Testis (tissue), 2 donors: ENCODE results near the gene FXYD7.

Experiments used
- POLR2A ChIP-seq: fragments of 450-650 bp; IDR thresholded peaks from one replicate; pipeline ENCODE4 v1.6.1; 2017; ENCODE audit warnings: antibody characterized with exemption, mild to moderate bottlenecking, moderate library complexity
- TF ChIP-seq, protein P1 (sequence below), 3 experiments: fragments of 450-650 bp in 2 of 3; fragments of 200-600 bp in 1 of 3; sonication (generic) in 1 of 3; IDR thresholded peaks; one replicate each; pipeline ENCODE4 v1.5.1; 2016 to 2019; ENCODE audit warnings: antibody characterized with exemption in 3 of 3, mild to moderate bottlenecking in 2 of 3, moderate library complexity in 1 of 3

DNA sequence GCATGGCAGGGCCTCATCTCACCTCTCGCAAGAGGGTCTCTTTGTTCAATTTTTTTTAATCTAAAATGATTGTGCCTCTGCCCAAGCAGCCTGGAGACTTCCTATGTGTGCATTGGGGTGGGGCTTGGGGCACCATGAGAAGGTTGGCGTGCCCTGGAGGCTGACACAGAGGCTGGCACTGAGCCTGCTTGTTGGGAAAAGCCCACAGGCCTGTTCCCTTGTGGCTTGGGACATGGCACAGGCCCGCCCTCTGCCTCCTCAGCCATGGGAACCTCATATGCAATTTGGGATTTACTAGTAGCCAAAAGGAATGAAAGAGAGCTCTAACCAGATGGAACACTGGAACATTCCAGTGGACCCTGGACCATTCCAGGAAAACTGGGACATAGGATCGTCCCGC, 19.5 kb upstream of the FXYD7 start:
- TF ChIP-seq, protein P1, sequence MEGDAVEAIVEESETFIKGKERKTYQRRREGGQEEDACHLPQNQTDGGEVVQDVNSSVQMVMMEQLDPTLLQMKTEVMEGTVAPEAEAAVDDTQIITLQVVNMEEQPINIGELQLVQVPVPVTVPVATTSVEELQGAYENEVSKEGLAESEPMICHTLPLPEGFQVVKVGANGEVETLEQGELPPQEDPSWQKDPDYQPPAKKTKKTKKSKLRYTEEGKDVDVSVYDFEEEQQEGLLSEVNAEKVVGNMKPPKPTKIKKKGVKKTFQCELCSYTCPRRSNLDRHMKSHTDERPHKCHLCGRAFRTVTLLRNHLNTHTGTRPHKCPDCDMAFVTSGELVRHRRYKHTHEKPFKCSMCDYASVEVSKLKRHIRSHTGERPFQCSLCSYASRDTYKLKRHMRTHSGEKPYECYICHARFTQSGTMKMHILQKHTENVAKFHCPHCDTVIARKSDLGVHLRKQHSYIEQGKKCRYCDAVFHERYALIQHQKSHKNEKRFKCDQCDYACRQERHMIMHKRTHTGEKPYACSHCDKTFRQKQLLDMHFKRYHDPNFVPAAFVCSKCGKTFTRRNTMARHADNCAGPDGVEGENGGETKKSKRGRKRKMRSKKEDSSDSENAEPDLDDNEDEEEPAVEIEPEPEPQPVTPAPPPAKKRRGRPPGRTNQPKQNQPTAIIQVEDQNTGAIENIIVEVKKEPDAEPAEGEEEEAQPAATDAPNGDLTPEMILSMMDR (IDR thresholded peaks at IDR 0.05): no peak
- TF ChIP-seq POLR2A: no peak
